Measurements from ENCODE around the gene SLC9A5.

DNA sequence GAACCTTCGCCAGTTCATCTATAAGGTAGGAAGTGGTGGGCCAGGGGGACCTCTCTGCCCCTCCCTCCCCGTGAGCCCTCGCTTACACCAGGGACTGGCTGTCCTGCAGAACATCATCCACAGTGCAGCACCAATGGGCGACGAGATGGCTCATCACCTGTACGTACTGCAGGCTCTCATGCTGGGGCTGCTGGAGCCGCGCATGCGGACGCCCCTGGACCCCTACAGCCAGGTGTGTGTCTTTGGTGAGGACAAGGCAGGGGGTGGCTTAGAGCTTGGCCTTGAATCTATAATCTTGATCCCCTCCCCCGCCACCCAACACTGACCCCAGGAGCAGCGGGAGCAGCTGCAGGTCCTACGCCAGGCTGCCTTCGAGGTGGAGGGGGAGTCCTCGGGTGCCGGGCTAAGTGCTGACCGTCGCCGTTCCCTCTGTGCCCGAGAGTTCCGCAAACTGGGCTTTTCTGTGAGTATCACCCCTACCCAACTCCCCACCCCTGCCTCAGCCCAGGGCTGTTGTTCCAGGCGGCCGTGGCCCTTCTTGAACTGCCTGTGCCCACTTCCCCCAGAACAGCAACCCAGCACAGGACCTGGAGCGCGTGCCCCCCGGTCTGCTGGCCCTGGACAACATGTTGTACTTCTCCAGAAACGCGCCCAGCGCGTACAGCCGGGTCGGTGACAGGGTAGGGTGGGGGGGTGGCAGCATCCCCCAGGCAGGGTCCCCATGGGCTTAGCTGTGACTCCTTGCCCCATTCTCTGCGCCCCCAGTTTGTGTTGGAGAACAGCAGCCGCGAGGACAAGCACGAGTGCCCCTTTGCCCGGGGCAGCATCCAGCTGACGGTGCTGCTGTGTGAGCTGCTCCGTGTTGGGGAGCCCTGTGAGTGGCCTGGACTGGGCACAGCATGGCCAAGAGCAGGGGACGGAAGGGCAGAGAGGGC, 47.1 kb upstream of the SLC9A5 start:
- TF ChIP-seq, protein P1, sequence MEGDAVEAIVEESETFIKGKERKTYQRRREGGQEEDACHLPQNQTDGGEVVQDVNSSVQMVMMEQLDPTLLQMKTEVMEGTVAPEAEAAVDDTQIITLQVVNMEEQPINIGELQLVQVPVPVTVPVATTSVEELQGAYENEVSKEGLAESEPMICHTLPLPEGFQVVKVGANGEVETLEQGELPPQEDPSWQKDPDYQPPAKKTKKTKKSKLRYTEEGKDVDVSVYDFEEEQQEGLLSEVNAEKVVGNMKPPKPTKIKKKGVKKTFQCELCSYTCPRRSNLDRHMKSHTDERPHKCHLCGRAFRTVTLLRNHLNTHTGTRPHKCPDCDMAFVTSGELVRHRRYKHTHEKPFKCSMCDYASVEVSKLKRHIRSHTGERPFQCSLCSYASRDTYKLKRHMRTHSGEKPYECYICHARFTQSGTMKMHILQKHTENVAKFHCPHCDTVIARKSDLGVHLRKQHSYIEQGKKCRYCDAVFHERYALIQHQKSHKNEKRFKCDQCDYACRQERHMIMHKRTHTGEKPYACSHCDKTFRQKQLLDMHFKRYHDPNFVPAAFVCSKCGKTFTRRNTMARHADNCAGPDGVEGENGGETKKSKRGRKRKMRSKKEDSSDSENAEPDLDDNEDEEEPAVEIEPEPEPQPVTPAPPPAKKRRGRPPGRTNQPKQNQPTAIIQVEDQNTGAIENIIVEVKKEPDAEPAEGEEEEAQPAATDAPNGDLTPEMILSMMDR (conservative IDR thresholded peaks at IDR 0.05) = no peak
- no peak for TF ChIP-seq EZH2 (IDR thresholded peaks at IDR 0.05; ENCODE audit: low read depth)
